Stimulated activated CD8-positive, alpha-beta memory T cell treated with anti-CD3 and anti-CD28 coated beads, Interleukin-4, amount 100 ng/mL, for 4 hours (primary cell): Measurements from ENCODE around the gene ZNF48.

Experiments used
- DNase-seq, 2 donors: peaks; one replicate each; pipeline ENCODE4 v3.0.0-alpha.2; 2020; ENCODE audit warnings: low read depth in 2 of 2, low spot score in 1 of 2

ZNF48 gene

DNA sequence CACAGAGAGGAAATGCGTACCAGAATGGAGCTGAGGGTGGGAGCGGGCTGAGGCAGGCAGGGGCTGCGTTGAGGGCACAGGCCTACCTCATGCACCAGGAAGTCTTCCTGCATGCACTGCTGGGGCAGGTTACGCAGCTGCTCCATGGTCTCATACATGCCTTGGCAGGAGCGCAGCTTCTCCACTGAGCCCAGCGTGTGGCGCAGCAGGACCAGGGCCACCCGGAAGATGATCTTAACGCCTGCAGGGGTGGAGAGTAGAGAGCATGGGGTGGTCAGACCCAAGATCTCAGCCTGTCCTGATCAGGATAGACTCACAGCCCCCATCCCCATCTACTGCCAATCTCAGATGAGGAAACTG lies 36.7 kb upstream of the ZNF48 start:
- no peak for DNase-seq

DNA sequence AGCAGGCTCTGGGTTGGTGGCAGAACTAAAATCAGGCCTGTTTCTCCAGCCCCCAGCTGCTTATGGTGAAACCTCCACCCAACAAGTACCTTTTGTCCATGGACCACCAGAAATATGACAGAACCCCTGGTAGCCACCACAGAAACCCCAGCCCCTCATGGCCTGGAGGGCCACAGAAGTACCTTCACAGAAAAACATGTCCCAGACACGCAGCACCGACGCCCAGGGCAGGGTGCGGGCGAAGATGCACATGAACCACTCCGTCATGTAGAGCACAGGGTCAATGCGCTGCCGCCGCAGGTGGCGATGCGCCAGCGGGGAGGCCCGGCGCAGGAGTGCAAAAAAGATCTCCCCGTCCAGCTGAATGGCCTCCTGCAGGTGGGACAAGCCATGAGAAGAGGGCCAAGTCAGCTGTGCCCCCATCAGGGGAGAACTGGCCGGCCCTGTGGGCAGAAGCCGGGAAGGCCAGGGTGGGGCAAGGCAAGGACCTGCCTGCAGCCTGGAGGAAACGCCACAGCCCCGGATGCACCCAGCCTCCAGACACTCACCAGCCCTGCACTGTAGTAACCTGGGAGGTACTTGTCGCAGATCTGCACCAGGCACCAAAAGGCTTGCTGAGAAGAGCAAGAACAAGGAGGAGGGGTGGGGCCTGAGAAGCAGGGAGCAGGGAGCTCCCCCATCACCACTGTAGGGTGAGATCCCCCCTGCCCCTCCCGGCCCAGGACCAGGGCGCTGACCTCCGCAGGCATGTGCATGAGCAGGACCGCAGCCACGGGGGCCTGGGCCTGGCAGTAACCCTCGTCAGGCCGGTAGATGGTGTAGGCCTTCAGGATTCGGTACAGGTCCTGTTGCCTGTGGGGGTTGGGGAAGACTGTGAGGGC lies 36.0 kb upstream of the ZNF48 start:
- DNase-seq, result no peak

DNA sequence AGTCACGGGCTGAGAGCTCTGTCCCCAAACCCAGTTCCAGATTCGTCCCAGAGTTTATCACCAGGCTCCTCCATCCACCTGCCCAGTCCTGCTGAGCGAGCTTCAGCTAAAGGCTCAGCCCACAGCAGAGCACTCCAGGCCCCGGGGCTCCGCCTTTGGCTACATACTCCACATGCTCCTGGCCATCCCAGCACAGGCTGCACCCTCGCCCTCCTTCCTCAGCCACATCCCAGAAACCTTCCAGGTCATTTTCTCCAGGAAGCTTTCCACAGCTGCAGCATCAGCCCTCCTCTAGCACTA lies 35.4 kb upstream of the ZNF48 start:
- no peak for DNase-seq

DNA sequence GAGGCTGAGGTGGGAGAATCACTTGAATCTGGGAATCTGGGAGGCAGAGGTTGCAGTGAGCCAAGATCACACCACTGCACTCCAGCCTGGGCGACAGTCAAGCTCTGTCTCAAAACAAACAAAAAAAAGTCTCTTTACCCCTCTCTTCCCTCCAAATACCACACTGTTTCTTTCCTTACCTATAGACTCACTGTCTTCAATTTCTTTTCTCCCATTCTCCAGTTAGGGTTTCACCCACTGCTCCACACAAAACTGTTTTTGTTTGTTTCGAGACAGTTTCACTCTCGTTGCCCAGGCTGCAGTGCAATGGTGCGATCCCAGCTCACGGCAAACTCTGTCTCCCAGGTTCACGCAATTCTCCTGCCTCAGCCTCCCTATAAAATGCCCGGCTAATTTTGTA lies 34.0 kb upstream of the ZNF48 start:
- no peak for DNase-seq

DNA sequence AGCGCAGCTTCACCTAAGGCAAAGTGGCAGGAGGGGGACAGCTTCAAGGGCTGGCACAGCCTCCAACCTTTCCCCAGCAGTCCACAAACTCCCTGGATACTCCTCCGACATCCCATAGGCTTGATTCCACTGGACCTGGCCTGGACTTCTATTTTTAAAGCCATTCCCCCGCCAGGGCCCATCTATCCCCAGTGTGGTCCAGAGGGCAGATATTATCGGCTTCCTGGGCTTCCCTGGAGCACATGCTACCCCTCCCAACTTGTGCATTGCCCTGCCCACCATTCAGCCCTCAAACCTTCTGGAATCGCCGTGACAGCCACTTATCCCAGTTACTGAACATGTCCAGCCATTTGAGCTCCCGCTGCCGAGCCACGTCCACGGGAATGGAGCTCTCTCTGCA lies 30.0 kb upstream of the ZNF48 start:
- no peak for DNase-seq

DNA sequence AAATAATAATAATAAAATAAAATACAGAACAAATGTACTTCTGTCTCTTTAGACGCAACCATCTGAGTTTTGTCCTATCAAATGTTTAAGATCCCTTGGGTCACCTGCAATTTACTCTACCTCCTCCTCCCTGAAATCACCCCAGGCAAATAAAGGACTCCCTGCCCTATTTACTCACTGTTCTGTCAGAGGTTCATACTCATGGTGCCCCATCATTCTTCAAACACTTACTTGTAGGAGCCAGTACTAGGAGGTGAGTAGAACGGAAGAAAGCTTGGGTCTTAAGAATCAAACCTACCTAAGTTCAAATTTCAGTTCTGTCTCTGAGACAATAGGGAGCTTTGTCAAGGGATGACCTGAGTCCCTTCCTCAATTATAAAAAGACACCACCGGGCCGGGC lies 28.7 kb upstream of the ZNF48 start:
- DNase-seq, result no peak

DNA sequence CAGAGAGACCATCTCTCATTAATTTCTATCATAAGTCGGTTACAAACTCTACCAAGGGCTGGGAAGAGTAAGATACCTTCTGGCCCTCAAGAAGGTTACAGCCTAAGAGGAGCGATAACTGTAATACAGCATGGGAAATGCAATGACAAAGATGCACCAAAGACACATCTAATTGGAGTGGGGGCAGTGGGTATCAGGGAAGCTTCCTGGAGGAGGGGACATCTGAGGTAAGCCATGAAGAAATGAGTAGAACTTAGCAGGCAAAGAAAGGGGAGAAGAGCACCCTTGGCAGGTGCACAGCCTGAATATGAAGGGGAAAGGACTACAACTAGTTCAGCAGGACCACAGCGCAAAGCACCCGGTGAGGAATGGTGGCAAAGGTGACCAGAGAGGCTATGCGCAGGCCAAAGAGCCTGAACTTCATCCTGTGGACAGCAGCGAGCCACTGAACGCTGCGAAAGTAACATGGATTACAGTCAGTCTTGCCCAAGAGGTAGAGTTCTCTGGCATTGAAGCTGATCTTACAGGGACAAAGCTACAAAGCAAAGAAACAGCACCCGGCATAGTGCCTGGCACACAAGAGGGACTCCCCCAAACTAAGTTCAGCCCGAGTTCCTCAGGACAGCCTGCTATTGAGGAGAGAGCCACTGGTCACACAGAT lies 27.7 kb upstream of the ZNF48 start:
- DNase-seq, result no peak

DNA sequence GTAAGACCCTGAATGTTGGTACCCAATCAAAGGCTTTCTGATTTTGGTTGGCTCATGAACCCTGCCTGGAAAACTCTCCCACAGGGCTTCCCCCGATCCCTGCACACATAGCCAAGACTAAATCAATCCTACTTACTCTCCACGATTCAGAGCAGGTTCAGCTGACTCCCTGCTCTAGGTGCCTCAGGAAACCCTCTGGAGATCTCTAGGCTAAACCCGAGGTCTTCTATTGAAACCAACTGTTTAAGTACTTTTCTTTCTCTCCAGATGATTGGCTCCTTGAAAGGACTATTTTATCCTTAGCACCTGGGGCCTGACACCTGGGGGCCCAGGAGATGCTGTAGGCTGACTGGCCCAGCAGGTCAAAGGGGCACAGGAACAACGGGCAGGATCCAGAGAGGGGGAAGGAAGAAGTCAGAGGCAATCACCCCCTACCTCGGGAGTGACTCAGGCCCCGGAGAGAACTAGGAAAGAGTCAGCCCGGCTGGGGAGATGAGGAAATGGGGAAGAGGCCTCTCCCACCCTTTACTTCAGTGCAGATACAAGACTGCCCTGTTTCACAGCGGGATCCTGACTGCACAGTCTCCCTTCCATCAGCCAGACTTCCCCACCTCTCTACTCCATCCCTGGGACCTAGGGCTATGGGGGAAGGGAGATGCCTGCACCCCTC lies 27.0 kb upstream of the ZNF48 start:
- no peak for DNase-seq

DNA sequence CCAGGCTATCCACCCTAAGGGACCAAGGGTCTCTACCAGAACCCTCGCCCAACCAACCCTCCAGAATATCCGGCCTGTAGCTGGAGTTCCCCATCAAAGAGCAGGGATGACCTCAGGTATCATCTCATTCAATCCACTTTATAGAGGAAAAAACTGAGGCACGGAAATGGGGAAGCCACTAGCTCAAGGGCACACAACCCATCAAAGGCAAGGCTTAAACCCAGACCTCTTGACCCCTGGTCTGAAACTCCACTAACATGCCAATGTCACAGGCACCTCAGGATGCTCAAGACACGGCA lies 26.5 kb upstream of the ZNF48 start:
- DNase-seq, result no peak

DNA sequence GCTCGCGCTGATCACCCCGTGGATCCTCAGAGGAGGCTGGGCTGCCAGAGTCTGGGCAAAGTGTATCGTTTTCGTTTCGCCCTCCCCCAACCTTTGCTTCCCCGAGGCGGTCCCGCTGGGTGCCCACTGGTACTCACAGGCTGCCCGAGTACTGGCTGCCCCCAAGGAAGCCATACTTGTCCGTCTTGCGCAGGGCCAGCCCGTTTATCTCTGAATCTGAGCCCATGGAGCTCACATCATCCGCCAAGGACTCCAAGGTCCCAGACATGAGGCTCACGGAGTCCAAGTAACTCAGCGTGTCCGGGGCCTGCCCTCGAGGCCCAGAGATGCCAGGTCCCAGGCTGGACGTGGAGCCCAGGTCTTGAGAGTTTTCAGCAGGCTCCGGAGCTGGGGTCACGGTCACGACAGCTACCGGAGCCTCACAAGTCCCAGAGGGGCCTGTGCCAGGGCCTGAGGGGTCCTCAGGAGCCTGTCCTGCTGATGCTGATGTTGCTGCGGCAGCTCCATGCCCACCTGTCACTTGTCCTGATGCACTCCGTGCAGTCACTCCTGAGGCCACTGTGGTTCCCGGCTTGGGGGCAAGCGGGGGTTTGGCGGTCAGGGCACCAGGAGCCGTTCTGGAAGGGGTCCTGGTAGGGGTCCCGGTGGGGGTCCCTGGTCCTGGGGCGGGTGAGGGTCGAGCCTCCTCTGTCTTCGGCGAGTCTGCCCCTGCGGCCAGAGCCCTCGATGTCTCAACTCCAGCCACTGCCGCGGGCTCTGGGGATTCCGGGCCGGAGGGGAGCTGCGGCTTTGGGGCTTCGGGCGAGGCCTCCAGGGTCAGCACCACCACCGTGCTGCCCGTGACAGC lies 25.9 kb upstream of the ZNF48 start:
- no peak for DNase-seq

DNA sequence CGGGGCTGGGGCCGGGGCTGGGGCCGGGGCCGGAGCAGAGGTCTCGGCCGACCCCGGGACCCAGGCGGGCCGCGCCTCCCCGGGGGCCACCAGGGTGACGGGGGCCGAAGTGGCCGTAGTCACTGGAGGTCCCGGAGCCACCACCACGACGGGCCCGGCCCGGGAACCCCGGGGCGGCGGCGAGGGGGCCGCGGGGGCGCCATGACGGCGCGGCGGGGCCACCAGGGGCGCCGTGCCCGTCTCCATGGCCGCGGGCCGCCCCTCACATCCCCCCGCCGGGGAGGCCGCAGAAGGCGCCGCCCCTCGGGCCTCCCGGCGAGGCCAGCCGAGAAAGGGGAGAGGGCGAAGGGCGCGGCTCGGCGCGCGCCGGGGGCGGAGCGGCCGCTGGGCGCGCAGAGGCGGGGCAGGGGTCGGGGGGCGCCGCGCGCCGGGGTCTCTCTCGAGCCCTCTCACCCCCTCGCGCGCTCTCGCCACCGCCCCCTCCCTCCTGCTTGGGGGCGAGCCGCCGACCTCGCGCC lies 25.2 kb upstream of the ZNF48 start:
- no peak for DNase-seq

DNA sequence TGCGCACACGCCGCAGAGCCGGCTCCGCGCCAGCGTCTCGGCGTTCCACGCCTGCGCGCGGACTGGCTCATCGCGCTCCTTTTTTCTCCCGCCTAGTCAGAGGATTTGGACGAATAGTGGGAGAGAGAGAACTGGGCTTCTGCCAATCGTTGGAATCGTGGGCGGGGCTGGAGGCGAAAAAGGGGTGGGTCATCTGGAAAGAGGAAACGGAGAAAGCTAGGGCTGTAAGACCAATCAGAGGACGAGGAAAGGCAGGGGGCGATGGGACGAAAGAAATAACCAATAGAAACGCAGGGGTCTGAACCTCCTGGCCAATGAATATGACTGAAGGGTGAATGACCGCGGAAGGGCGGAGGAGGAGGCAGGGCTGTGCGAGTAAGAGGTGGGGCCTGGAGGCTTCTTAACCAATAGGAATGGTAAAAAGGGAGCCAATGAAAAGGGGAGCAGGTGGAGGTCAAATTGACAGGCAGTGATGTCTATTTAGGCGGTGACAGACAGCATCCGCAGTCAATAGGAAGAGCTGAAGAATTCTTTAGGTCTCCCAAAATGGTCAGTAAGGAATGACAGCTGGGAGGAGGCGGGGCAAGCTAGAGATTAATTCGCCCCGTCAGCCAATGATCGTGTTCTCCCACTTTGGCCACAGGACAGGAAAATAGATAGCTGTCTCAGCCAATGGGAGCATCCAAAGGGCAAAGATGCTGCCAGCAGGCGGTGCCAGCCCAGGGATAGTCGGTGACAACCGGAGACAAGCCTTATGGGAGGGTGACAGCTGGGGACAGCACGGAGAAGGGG lies 24.6 kb upstream of the ZNF48 start, which contains the start of gene TBC1D10B:
TSS of gene TBC1D10B (minus strand) at position 39 of the 792 bp plus-strand sequence. CDS start 311 bp downstream, outside the sequence.
- peak; percentile 97 to 98 for DNase-seq

DNA sequence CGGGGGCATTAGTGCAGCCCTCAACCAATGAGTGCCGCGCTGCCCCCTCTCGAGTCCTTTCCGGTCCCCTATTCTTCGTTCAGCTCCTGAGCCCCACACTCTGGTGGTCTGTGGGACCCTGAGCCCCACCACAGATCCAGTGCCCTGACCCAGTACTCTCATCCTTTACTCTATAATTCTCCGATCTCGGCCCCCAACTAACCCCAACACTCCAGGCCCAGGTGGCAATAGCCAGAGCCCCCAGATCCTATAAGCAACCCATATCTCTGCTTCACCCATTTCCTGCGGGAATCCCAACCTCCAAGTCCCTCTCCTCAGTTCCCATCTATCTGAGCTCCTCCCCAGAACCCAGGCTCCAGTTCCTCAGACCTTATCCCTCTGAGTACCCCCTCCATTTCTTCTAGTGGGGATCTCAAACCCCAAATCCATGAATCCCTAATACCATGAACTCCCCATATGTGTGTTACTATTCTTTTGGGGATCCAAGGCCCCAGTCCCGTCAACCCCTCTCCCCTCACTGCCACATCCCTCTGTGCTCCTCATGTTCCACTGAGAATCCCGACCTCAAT lies 23.9 kb upstream of the ZNF48 start:
- no peak for DNase-seq

DNA sequence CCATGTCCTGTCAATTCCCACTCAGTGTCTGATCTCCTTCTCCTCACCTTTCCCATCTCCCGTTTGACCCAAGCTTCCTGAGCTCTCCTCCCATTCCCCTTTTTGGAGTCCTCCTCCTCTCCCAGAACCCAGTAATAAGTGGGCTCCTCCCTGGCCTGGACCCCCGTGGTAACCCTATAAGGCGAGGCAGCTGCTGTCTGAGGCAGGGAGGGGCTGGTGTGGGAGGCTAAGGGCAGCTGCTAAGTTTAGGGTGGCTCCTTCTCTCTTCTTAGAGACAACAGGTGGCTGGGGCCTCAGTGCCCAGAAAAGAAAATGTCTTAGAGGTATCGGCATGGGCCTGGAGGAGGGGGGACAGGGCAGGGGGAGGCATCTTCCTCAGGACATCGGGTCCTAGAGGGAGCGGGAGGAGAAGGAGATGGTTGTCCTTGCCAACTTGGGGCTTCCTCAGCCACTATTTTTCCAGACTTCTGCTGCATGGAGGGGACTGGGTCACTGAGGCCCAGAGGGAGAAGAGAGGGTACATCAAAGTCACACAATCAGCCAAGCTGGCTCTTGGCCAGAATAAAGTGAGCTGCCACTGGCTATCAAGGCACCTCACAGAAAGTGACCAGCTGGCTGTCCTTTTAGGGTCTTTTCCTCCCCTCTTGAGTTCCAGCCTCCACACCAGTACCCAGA lies 23.0 kb upstream of the ZNF48 start:
- DNase-seq, result no peak

DNA sequence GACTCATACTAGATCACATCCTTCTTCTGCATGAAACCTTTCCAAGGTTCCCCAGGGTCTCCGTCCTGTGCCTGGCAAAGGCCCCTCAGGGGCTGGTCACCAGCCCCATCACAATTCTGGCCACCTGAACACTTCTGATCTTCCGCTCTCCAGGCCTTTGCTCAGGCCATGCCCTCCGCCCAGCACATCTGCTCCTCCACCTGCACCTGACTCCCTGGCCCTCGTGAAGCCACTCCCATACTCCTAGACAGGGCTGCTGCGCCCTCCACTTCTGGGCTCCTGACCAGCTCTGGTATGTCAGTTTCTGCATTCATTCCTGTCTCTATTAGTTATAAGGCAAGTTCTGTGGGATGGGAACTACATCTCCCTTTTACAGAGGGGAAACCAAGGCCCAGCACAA lies 22.5 kb upstream of the ZNF48 start:
- DNase-seq, result no peak

DNA sequence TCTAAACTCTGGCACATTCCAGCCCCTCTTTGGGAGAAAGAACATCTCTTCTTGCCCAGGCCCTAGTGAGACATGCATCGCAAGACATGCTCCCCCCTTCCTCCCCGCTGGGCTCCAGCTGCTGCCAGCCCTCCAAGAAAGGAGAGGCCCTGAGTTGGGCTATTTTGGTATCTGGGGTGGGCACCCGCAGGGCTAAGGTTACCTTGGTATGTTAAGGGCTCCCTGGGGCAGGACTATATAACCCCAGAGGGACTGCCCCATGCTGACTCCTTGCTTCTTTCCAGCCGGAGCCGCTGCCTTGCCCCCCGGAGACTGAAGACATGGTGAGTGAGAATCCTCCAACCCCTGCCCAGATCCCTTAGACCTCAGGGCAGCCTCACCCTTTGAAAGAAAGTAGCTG lies 20.7 kb upstream of the ZNF48 start, which contains the start of gene MYL11:
TSS of gene MYL11 (plus strand) at position 265 of the 400 bp plus-strand sequence. CDS start at position 321, 56 bp downstream.
- DNase-seq, result no peak

DNA sequence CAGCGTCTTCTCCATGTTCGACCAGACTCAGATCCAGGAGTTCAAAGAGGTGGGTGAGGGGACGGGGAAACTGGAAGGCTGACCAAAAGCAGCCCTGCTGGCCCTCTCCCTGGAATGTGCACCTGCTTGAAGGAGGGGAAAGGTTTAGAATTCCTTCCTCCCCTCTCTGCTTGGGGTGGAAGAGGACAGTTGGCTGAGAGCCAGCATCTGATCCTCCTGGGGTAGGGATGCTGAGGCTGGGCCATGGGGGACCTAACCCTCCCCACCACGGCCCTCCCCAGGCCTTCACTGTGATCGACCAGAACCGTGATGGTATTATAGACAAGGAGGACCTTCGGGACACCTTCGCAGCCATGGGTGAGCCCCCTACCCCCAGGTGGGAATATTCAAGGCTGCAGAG lies 19.4 kb upstream of the ZNF48 start:
- no peak for DNase-seq

DNA sequence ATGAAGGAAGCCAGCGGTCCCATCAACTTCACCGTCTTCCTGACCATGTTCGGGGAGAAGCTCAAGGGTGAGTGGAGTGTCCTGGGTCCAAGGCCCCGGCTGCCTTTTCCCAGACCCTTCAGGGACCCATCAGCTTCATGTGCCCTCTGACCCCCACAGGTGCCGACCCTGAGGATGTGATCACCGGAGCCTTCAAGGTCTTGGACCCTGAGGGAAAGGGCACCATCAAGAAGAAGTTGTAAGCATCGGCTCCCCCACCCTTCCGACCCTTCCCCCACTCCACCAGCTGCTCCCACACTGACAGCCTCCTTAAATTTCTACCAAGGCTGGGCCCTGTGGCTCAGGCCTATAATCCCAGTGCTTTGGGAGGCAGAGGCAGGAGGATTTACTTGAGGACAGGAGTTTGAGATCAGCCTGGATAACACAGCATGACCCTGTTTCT lies 18.7 kb upstream of the ZNF48 start:
- no peak for DNase-seq

DNA sequence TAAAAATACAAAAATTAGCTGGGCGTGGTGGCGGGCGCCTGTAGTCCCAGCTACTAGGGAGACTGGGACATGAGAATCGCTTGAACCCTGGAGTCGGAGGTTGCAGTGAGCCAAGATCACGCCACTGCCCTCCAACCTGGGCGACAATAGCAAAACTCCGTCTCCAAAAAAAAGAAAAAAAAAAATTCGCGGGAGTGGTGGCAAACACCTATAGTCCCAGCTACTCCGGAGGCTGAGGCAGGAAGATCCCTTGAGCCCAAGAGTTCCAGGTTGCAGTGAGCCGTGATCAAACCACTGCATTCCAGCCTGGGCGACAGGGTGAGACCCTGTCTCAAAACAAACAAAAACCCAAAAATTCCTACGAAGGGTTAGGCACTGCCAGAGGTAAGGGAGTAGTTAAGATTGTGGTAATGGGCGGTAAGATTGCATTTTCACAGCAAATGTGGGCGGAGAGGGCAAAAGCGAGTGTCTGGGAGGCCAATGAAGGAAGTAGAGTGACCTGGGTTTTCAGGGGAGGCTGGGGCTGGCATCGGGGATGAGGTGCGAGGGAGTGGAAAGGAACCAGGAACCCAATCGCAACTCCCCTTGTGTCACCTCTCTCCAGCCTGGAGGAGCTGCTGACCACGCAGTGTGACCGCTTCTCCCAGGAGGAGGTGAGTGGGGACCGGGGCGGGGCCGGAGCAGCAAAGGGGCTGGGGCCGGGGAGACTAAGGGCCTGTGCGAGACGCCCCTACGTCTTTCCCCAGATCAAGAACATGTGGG lies 18.0 kb upstream of the ZNF48 start:
- no peak for DNase-seq
